H1 (cell line): Measurements from ENCODE around the gene C6orf62. TPM values are rescaled to one million over a fixed set of nuclear protein-coding genes. Genes with fewer than 3 reads are reported as not detected.

Experiments used
- CTCF ChIA-PET: fragments of 300-600 bp; sonication (Branson Sonifier 250); formaldehyde crosslinking; loops from one replicate; lab custom pipeline; 2021; ENCODE audit not compliant: partially characterized antibody; lab: Charles Lee
- POLR2A ChIA-PET: fragments of 300-600 bp; sonication (Branson Sonifier 250); formaldehyde crosslinking; loops from one replicate; lab custom pipeline; 2021; ENCODE audit warnings: inconsistent platforms; ENCODE audit not compliant: partially characterized antibody; lab: Charles Lee
- DNase-seq, 2 experiments: peaks; one replicate each; pipeline versions ENCODE4 v3.0.0 to v3.0.0-alpha.2; 2010 to 2022; ENCODE audit warnings: low spot score in 2 of 2, low read depth in 1 of 2, mixed read lengths in 1 of 2
- FAIRE-seq: peaks from 2 replicates; lab custom pipeline; 2011; peaks lifted over from hg19 to GRCh38; lab: Jason Lieb, UNC
- H2AFZ ChIP-seq: 2 replicates; pipeline ENCODE4 v1.8.1; 2012; ENCODE audit warnings: low read length, inconsistent platforms
- H2AK5ac ChIP-seq: 2 replicates; pipeline ENCODE4 v1.6.1; 2013; ENCODE audit warnings: low read depth, low read length
- H2BK120ac ChIP-seq: replicated peaks from 2 replicates; pipeline ENCODE3; 2013; ENCODE audit warnings: low read depth, low read length, inconsistent platforms
- H2BK12ac ChIP-seq: 2 replicates; pipeline ENCODE4 v1.6.1; 2013; ENCODE audit warnings: low read depth, low read length
- H2BK15ac ChIP-seq: 2 replicates; pipeline ENCODE4 v1.6.1; 2013; ENCODE audit warnings: low read length
- H2BK20ac ChIP-seq: 2 replicates; pipeline ENCODE4 v1.6.1; 2013; ENCODE audit warnings: low read length
- H2BK5ac ChIP-seq: 2 replicates; pipeline ENCODE4 v1.6.1; 2013; ENCODE audit warnings: low read depth, low read length
- H3K14ac ChIP-seq: 2 replicates; pipeline ENCODE4 v1.6.1; 2013; ENCODE audit warnings: inconsistent platforms; ENCODE audit not compliant: insufficient read length
- H3K18ac ChIP-seq: 2 replicates; pipeline ENCODE4 v1.6.1; 2013; ENCODE audit warnings: low read length; ENCODE audit errors: extremely low read depth
- H3K23ac ChIP-seq: 2 replicates; pipeline ENCODE4 v1.6.1; 2013; ENCODE audit warnings: inconsistent platforms; ENCODE audit not compliant: insufficient read length
- H3K23me2 ChIP-seq: 2 replicates; pipeline ENCODE4 v1.6.1; 2013; ENCODE audit warnings: low read depth, low read length
- H3K27ac ChIP-seq: 2 replicates; pipeline ENCODE4 v1.6.1; 2011; ENCODE audit warnings: low read depth, low read length, inconsistent platforms
- H3K27me3 ChIP-seq, 4 experiments: replicated peaks in 1 of 4; 1 replicate in 1 of 4; 2 replicates in 3 of 4; pipeline versions ENCODE4 v1.6.1 to v1.8.1; 2011 to 2013; ENCODE audit warnings: low read length in 3 of 4, mild to moderate bottlenecking in 3 of 4, inconsistent platforms in 2 of 4, mixed read lengths in 2 of 4, moderate library complexity in 1 of 4; ENCODE audit not compliant: control insufficient read depth in 3 of 4, insufficient read depth in 3 of 4; ENCODE audit errors: extremely low read depth in 1 of 4
- H3K36me3 ChIP-seq, 4 experiments: 2 replicates each; pipeline versions ENCODE4 v1.6.1 to v1.8.1; 2011 to 2013; ENCODE audit warnings: mild to moderate bottlenecking in 4 of 4, low read length in 3 of 4, moderate library complexity in 2 of 4, control low read depth in 1 of 4, inconsistent platforms in 1 of 4; ENCODE audit not compliant: insufficient read depth in 4 of 4, control insufficient read depth in 2 of 4
- H3K4ac ChIP-seq: replicated peaks from 2 replicates; pipeline ENCODE3; 2013; ENCODE audit warnings: low read length, low read depth, mixed read lengths, inconsistent platforms; ENCODE audit not compliant: insufficient read length
- H3K4me1 ChIP-seq, 4 experiments: replicated peaks in 1 of 4; 1 replicate in 1 of 4; 2 replicates in 3 of 4; pipeline versions ENCODE4 v1.6.1 to v1.8.1; 2011 to 2013; ENCODE audit warnings: low read length in 3 of 4, inconsistent platforms in 2 of 4, mixed read lengths in 1 of 4; ENCODE audit not compliant: insufficient read depth in 4 of 4, control insufficient read depth in 3 of 4
- H3K4me2 ChIP-seq, 2 experiments: 2 replicates each; pipeline versions ENCODE4 v1.6.1 to v1.8.1; 2011 to 2013; ENCODE audit warnings: low read depth in 2 of 2, low read length in 2 of 2, control low read depth in 1 of 2, inconsistent platforms in 1 of 2, mild to moderate bottlenecking in 1 of 2; ENCODE audit not compliant: insufficient read depth in 1 of 2
- H3K4me3 ChIP-seq, 4 experiments: fragments of 200-600, 300-600 bp in 1 of 4; sonication (generic), shearing (Covaris generic), sonication (Bioruptor Twin) in 1 of 4; 2 replicates each; pipeline versions ENCODE4 v1.5.1 to v1.8.1; 2011 to 2016; ENCODE audit warnings: low read length in 4 of 4, low read depth in 3 of 4, control low read depth in 2 of 4, inconsistent platforms in 2 of 4, mild to moderate bottlenecking in 2 of 4, mixed read lengths in 1 of 4, moderate library complexity in 1 of 4; ENCODE audit not compliant: insufficient read depth in 2 of 4; ENCODE audit errors: extremely low read depth in 1 of 4
- H3K56ac ChIP-seq: replicated peaks from 2 replicates; pipeline ENCODE3; 2013; ENCODE audit warnings: low read depth, mild to moderate bottlenecking, mixed read lengths, low read length, inconsistent platforms; ENCODE audit not compliant: insufficient read length
- H3K79me1 ChIP-seq: 2 replicates; pipeline ENCODE4 v1.6.1; 2013; ENCODE audit warnings: low read depth, low read length, control low read depth
- H3K79me2 ChIP-seq, 2 experiments: 2 replicates each; pipeline versions ENCODE4 v1.6.1 to v1.8.1; 2012 to 2013; ENCODE audit warnings: low read length in 2 of 2, mild to moderate bottlenecking in 2 of 2, inconsistent platforms in 1 of 2; ENCODE audit not compliant: insufficient read depth in 2 of 2, control insufficient read depth in 1 of 2
- H3K9ac ChIP-seq, 4 experiments: replicated peaks in 1 of 4; 1 replicate in 1 of 4; 2 replicates in 3 of 4; pipeline versions ENCODE4 v1.6.1 to v1.8.1; 2011 to 2013; ENCODE audit warnings: low read depth in 3 of 4, low read length in 3 of 4, control low read depth in 2 of 4, mild to moderate bottlenecking in 2 of 4, moderate library complexity in 2 of 4, inconsistent platforms in 1 of 4; ENCODE audit errors: extremely low read depth in 1 of 4
- H3K9me3 ChIP-seq, 2 experiments: 2 replicates each; pipeline versions ENCODE4 v1.6.1 to v1.8.1; 2012 to 2013; ENCODE audit warnings: mild to moderate bottlenecking in 2 of 2, moderate library complexity in 2 of 2, control low read depth in 1 of 2, inconsistent platforms in 1 of 2, low read depth in 1 of 2, low read length in 1 of 2, mixed read lengths in 1 of 2; ENCODE audit not compliant: insufficient read depth in 2 of 2
- H4K20me1 ChIP-seq, 2 experiments: replicated peaks in 1 of 2; 2 replicates each; pipeline versions ENCODE3 to v1.8.1; 2011 to 2013; ENCODE audit warnings: inconsistent platforms in 2 of 2, low read length in 2 of 2, mild to moderate bottlenecking in 1 of 2; ENCODE audit not compliant: insufficient read depth in 2 of 2, control insufficient read depth in 1 of 2
- H4K5ac ChIP-seq: 2 replicates; pipeline ENCODE4 v1.6.1; 2013; ENCODE audit warnings: low read length, low read depth, mixed read lengths, inconsistent platforms; ENCODE audit not compliant: insufficient read length
- H4K8ac ChIP-seq: 2 replicates; pipeline ENCODE4 v1.8.0; 2013; ENCODE audit warnings: mild to moderate bottlenecking, moderate library complexity, low read length, inconsistent platforms; ENCODE audit not compliant: insufficient read depth; ENCODE audit errors: extremely low read depth
- H4K91ac ChIP-seq: replicated peaks from 2 replicates; pipeline ENCODE3; 2013; ENCODE audit warnings: low read length, mixed read lengths, inconsistent platforms; ENCODE audit not compliant: insufficient read length
- ASH2L ChIP-seq: fragments of 200-600, 300-600 bp; sonication (generic); IDR thresholded peaks from one replicate; pipeline ENCODE4 v1.7.1; 2017; ENCODE audit warnings: low read length
- BCL11A ChIP-seq, 2 experiments: IDR thresholded peaks; one replicate each; pipeline ENCODE4 v1.6.1; 2011; ENCODE audit warnings: low read depth in 2 of 2, low read length in 2 of 2, mild to moderate bottlenecking in 2 of 2
- CHD1 ChIP-seq: IDR thresholded peaks from 2 replicates; pipeline ENCODE4 v1.6.1; 2012; ENCODE audit warnings: low read depth, low read length, improper control_type of control experiment
- EP300 ChIP-seq, 2 experiments: IDR thresholded peaks; 1 replicate in 1 of 2; 2 replicates in 1 of 2; pipeline ENCODE4 v1.6.1; 2011 to 2012; ENCODE audit warnings: low read depth in 2 of 2, low read length in 2 of 2, mild to moderate bottlenecking in 2 of 2, borderline replicate concordance in 1 of 2, inconsistent platforms in 1 of 2, moderate library complexity in 1 of 2
- PHF8 ChIP-seq: fragments of 200-600 bp; sonication (generic); conservative IDR thresholded peaks from 2 replicates; pipeline ENCODE4 v1.7.1; 2012; ENCODE audit warnings: low read depth, mild to moderate bottlenecking, inconsistent platforms, low read length, moderate library complexity
- RFX5 ChIP-seq: IDR thresholded peaks from 2 replicates; pipeline ENCODE4 v1.6.1; 2011; ENCODE audit warnings: low read depth, low read length, improper control_type of control experiment, borderline replicate concordance
- SP4 ChIP-seq: IDR thresholded peaks from 2 replicates; pipeline ENCODE4 v1.6.1; 2012; ENCODE audit warnings: low read length, inconsistent platforms
- USF2 ChIP-seq: IDR thresholded peaks from 2 replicates; pipeline ENCODE4 v1.6.1; 2011; ENCODE audit warnings: low read length, improper control_type of control experiment
- WGBS, 2 experiments: shearing (Covaris generic) in 1 of 2; methylation state at CpG; one replicate each; pipeline versions ENCODE4 v1.1.6 to v1.1.7; 2013 to 2015; ENCODE audit warnings: low lambda C conversion rate in 2 of 2, mixed read lengths in 2 of 2, inconsistent platforms in 1 of 2, low coverage in 1 of 2, missing lambda C conversion rate in 1 of 2; ENCODE audit not compliant: insufficient replicate concordance in 2 of 2, insufficient coverage in 1 of 2, insufficient read length in 1 of 2; ENCODE audit errors: extremely low coverage in 1 of 2, missing lambda C conversion rate in 1 of 2; 5-methylcytosine and 5-hydroxymethylcytosine counted together
- polyA plus RNA-seq, 7 experiments: library from polyadenylated mRNA; depleted of rRNA in 3 of 7; stranded (reverse) in 5 of 7; unstranded in 2 of 7; fragments of >200 nt in 5 of 7; fragments of 200-250 nt in 2 of 7; gene quantifications; 1 replicate in 5 of 7; 2 replicates in 1 of 7; 4 replicates in 1 of 7; pipeline versions ENCODE4 v1.2.1 to v1.2.3, GENCODE V29; 2011 to 2013; ENCODE audit warnings: missing spikeins in 2 of 7, mixed read lengths in 2 of 7
- total RNA-seq: library from RNA; stranded (reverse); fragmentation: NEBNext Ultra II Directional; extraction: Animal tissue kit (Norgen Biotek cat#: 25700); gene quantifications from 2 replicates; pipeline ENCODE4 v1.2.1, GENCODE V29; 2021
- TF ChIP-seq, protein P1 (sequence below): IDR thresholded peaks from 2 replicates; pipeline ENCODE4 v1.6.1; 2011; ENCODE audit warnings: low read depth, mild to moderate bottlenecking, low read length; ENCODE audit not compliant: insufficient read depth
- TF ChIP-seq, protein P2 (sequence below): IDR thresholded peaks from 2 replicates; pipeline ENCODE4 v1.6.1; 2012; ENCODE audit warnings: inconsistent platforms

Gene C6orf62
- total and polyA plus RNA-seq, 2 of the 8 experiments (the other 6 are each of a cell fraction or from before 2014, with no cell fraction given) = 25.6 to 101 TPM

DNA sequence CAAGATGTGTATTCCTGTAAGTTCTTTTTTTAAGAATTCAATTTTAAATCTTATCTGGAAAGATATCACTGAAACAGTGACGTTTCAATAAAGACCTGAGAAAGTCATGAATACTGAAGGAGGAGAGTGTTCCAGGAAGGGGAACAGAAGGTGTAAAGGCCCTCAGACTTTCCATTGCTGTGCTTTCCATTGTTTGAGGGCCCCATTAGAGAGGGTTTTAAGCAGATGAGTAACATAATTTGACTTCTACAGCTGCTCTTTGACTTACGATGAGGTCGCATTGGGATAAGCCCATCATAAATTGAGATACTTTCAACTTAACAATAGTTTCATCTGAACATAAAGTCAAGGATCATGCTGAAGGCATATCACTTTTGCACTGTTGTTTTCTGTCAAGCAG is 27.4 kb downstream of the C6orf62 start:
- H2BK20ac ChIP-seq = no peak overlapping the region
- FAIRE-seq = no peak
- 83% methylated on average over 3 of the region's 3 CpGs; no CpG with 5 or more reads in 1 of the 2 experiments for WGBS, 2 experiments
- H2AK5ac ChIP-seq = no peak overlapping the region
- no peak overlapping the region for H2BK12ac ChIP-seq
- no peak for DNase-seq
- no peak overlapping the region for H2BK120ac ChIP-seq
- H4K91ac ChIP-seq = no peak overlapping the region
- H4K20me1 ChIP-seq = no peaks in the 10 kb centered on the region
- H3K14ac ChIP-seq = no peak overlapping the region
- peaks cover 0 to 3% (median 0%) of the 10 kb centered on the region in 4 experiments; a peak in 1 of 8 replicates for H3K36me3 ChIP-seq
- no peak overlapping the region for H3K9ac ChIP-seq
- H3K4me1 ChIP-seq = peaks cover 0 to 3% (median 0%) of the 10 kb centered on the region in 4 experiments; a peak in 1 of 7 replicates
- H3K23me2 ChIP-seq = no peaks in the 10 kb centered on the region
- H3K23ac ChIP-seq = no peak overlapping the region
- no peaks in the 10 kb centered on the region for H3K27me3 ChIP-seq
- H2BK5ac ChIP-seq = no peak overlapping the region
- ChIA-PET POLR2A (interaction anchor here (0.9 to 2.5 kb wide), 3 partner anchors 10 to 111 kb away, joined by 3 to 10 read pairs (median 5); no protein-coding TSS in a partner anchor), CTCF (interaction anchor here (0.8 to 2.6 kb wide), 2 partner anchors 90 to 167 kb away, joined by 3 to 11 read pairs; no protein-coding TSS in a partner anchor)
- H3K4me2 ChIP-seq = no peak overlapping the region
- H2AFZ ChIP-seq = no peak overlapping the region
- no peak overlapping the region for H4K8ac ChIP-seq
- H3K4ac ChIP-seq = no peak overlapping the region
- no peak overlapping the region for H3K56ac ChIP-seq
- no peak overlapping the region for H4K5ac ChIP-seq
- no peaks in the 10 kb centered on the region for H3K79me2 ChIP-seq
- H3K4me3 ChIP-seq = no peak overlapping the region
- TF ChIP-seq SP4 (no peak), BCL11A (IDR thresholded peaks at IDR 0.05; ENCODE audit: low read depth in 2 of 2, low read length in 2 of 2) (no peak), USF2 (no peak), PHF8 (no peak), ASH2L (no peak), EP300 (IDR thresholded peaks at IDR 0.05; ENCODE audit: borderline replicate concordance in 1 of 2, low read depth in 2 of 2, low read length in 2 of 2) (no peak), CHD1 (no peak), RFX5 (no peak)
- TF ChIP-seq, protein P1, sequence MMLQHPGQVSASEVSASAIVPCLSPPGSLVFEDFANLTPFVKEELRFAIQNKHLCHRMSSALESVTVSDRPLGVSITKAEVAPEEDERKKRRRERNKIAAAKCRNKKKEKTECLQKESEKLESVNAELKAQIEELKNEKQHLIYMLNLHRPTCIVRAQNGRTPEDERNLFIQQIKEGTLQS = no peak
- TF ChIP-seq, protein P2, sequence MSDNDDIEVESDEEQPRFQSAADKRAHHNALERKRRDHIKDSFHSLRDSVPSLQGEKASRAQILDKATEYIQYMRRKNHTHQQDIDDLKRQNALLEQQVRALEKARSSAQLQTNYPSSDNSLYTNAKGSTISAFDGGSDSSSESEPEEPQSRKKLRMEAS = no peak
- H3K27ac ChIP-seq = no peak overlapping the region
- no peak overlapping the region for H3K18ac ChIP-seq
- H2BK15ac ChIP-seq = no peak overlapping the region
- no peaks in the 10 kb centered on the region for H3K79me1 ChIP-seq
- no peaks in the 10 kb centered on the region for H3K9me3 ChIP-seq
